Measurements from ENCODE around the gene CRX.

GRCh38 chr19:47824396-47824795 is 2.7 kb downstream of the CRX start:
- TF ChIP-seq POLR2AphosphoS5 (IDR thresholded peaks at IDR 0.05; ENCODE audit: low read depth, low read length) (no peak), POLR2A (IDR thresholded peaks at IDR 0.05; ENCODE audit: low read depth, low read length) (no peak)

Measured in GM12892 (cell line).